IPS DF 6.9 (cell line): Measurements from ENCODE around the gene IMMP2L.

Source experiments
- DNase-seq: peaks from one replicate; pipeline ENCODE4 v3.0.0-alpha.2; 2013; ENCODE audit warnings: low read depth, low spot score
- H3K27ac ChIP-seq: one replicate; pipeline ENCODE4 v1.5.1; 2013; ENCODE audit warnings: low read length, control low read depth
- H3K27me3 ChIP-seq: 2 replicates; pipeline ENCODE4 v1.6.1; 2013; ENCODE audit warnings: mild to moderate bottlenecking, low read length; ENCODE audit not compliant: control insufficient read depth, insufficient read depth
- H3K36me3 ChIP-seq: 2 replicates; pipeline ENCODE4 v1.6.1; 2013; ENCODE audit warnings: low read length; ENCODE audit not compliant: control insufficient read depth, insufficient read depth
- H3K4me1 ChIP-seq: 2 replicates; pipeline ENCODE4 v1.6.1; 2013; ENCODE audit warnings: low read length; ENCODE audit not compliant: control insufficient read depth, insufficient read depth
- H3K4me3 ChIP-seq: 2 replicates; pipeline ENCODE4 v1.5.1; 2013; ENCODE audit warnings: mild to moderate bottlenecking, low read length
- H3K9me3 ChIP-seq: 2 replicates; pipeline ENCODE4 v1.6.1; 2013; ENCODE audit warnings: low read length, inconsistent platforms; ENCODE audit not compliant: control insufficient read depth, insufficient read depth
- WGBS: extraction: QIAGEN DNeasy Blood & Tissue Kit; methylation state at CpG from one replicate; pipeline ENCODE4 v1.1.7; 2013; ENCODE audit warnings: mixed read lengths, missing lambda C conversion rate; ENCODE audit not compliant: insufficient read length, insufficient coverage; 5-methylcytosine and 5-hydroxymethylcytosine counted together

The IMMP2L gene

DNA sequence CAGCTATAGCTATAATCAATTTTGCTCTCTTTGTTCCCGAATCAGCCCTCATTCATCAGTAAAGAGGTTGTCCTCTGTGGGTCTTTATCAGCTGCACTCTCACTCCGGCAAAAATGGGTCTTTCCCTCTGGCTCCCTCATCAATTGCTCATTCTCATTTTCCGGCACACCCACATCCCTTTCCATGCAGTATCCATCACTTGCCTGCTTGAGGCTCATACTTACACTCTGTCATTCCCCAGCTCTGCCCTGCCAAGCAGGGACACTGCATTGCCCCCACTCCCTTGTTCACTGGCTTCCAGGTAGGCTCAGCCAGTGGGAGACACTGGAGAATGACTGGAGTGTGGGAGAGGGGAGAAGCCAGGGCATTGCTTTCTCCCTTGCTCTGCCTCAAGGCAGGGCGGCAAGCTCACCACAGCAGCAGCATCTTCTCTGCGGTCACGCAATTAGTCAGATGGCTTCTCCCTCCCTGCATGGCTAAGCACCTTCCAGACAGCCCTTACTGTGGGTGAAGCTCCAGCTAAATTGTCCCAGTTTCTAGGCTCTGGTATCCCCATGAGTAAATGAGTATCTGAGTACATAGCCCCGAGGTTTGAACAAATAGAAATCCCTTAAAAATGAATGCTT lies 942.1 kb downstream of the IMMP2L start:
- no peaks in the 10 kb centered on the region; the same call in 1 of the 2 replicates for H3K4me1 ChIP-seq
- H3K36me3 ChIP-seq, result no peaks in the 10 kb centered on the region
- H3K27ac ChIP-seq, result no peak overlapping the region
- no peaks in the 10 kb centered on the region for H3K9me3 ChIP-seq
- no peak overlapping the region for H3K4me3 ChIP-seq
- WGBS, result no CpG with 5 or more reads among the region's 7 CpGs
- no peak for DNase-seq
- no peaks in the 10 kb centered on the region for H3K27me3 ChIP-seq
